Measurements from ENCODE around the gene FERMT1. TPM values are rescaled to one million over a fixed set of nuclear protein-coding genes. Genes with fewer than 3 reads are reported as not detected.
A peak's percentile ranks its signal among the peaks of the same experiment; 100 is the strongest.

FERMT1 gene
- total RNA-seq, 1 experiment from 2014 or later, result 0.95 TPM

DNA sequence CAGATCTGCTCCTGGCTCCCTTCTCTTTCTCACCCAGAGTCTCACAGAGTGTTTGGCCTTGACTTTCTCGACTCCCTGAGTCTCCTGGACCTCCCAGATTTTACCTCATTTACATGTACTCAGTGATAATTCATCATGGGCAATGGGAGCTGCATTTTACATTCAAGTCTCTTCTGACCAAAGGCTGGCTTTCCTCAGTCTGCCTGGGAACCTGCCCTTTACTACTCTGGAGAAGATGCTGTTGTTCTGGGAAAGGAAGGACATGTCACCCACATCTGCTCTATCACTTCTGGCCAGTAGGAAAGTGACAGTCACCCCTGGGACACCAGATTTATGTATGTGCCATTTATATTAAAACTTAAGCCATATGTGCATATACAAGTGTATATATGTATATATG is 76.4 kb downstream of the FERMT1 start:
- no TSS peak for BruUV-seq (replicated peaks)
- H3K4me1 ChIP-seq (ENCODE audit: control insufficient read depth, insufficient read depth, low read length), result 0 out of 2 replicates have a peak, but pooled peaks cover under 1% of the 10 kb centered on the region
- TF ChIP-seq TCF7L2 (IDR thresholded peaks at IDR 0.05; ENCODE audit: low read depth, low read length), result no peak
- H3K27me3 ChIP-seq (ENCODE audit: control insufficient read depth, insufficient read depth, low read length), result peaks cover 3% of the 10 kb centered on the region
- POLR2A ChIA-PET, result no interaction called here
- ATAC-seq (no peak), DNase-seq (ENCODE audit: low read depth, low spot score) (no peak)
- in situ Hi-C loops (cut with HindIII; ENCODE audit: low pct_unique_long_range_greater_than_20kb, low sequenced_read_pairs), result no loop called here
- no peak overlapping the region for H3K4me3 ChIP-seq (ENCODE audit: low read depth in 2 of 2, low read length in 2 of 2)
- no peaks in the 10 kb centered on the region for H3K36me3 ChIP-seq (ENCODE audit: control insufficient read depth, insufficient read depth, low read length)
- CTCF ChIA-PET, result no interaction called here
- no peaks in the 10 kb centered on the region for H3K9me3 ChIP-seq (ENCODE audit: control insufficient read depth, insufficient read depth, low read depth, low read length)
- intact Hi-C loops (cut with micrococcal nuclease; ENCODE audit: unreplicated experiment), result no loop called here
- no peak overlapping the region for H3K27ac ChIP-seq (ENCODE audit: low read length)

DNA sequence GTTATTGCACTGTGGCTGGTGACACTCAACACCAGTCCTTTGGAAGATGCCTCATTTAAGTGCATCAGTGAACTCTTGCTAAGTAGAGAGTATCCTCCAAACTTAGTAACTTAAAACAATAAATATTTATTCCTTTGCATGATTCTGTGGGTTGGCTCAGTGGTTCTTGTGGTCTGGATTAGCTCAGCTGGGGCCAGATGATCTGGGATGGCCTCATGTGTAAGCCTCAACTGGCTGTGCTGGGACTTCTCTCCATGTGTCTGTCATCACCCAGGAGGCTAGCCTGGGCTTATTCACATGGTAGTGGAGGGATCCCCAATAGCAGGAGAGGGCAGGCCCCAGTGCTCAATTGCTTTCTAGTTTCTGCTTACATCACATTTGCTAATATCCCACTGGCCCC is 77.3 kb downstream of the FERMT1 start:
- in situ Hi-C loops (cut with HindIII; ENCODE audit: low pct_unique_long_range_greater_than_20kb, low sequenced_read_pairs) (no loop called here), intact Hi-C loops (cut with micrococcal nuclease; ENCODE audit: unreplicated experiment) (no loop called here)
- Histone ChIP-seq H3K27ac (ENCODE audit: low read length) (no peak overlapping the region), H3K9me3 (ENCODE audit: control insufficient read depth, insufficient read depth, low read depth, low read length) (no peaks in the 10 kb centered on the region), H3K36me3 (ENCODE audit: control insufficient read depth, insufficient read depth, low read length) (peaks cover 2% of the 10 kb centered on the region), H3K4me3 (ENCODE audit: low read depth in 2 of 2, low read length in 2 of 2) (no peak overlapping the region), H3K27me3 (ENCODE audit: control insufficient read depth, insufficient read depth, low read length) (no peaks in the 10 kb centered on the region), H3K4me1 (ENCODE audit: control insufficient read depth, insufficient read depth, low read length) (no peaks in the 10 kb centered on the region)
- TF ChIP-seq, protein P1, sequence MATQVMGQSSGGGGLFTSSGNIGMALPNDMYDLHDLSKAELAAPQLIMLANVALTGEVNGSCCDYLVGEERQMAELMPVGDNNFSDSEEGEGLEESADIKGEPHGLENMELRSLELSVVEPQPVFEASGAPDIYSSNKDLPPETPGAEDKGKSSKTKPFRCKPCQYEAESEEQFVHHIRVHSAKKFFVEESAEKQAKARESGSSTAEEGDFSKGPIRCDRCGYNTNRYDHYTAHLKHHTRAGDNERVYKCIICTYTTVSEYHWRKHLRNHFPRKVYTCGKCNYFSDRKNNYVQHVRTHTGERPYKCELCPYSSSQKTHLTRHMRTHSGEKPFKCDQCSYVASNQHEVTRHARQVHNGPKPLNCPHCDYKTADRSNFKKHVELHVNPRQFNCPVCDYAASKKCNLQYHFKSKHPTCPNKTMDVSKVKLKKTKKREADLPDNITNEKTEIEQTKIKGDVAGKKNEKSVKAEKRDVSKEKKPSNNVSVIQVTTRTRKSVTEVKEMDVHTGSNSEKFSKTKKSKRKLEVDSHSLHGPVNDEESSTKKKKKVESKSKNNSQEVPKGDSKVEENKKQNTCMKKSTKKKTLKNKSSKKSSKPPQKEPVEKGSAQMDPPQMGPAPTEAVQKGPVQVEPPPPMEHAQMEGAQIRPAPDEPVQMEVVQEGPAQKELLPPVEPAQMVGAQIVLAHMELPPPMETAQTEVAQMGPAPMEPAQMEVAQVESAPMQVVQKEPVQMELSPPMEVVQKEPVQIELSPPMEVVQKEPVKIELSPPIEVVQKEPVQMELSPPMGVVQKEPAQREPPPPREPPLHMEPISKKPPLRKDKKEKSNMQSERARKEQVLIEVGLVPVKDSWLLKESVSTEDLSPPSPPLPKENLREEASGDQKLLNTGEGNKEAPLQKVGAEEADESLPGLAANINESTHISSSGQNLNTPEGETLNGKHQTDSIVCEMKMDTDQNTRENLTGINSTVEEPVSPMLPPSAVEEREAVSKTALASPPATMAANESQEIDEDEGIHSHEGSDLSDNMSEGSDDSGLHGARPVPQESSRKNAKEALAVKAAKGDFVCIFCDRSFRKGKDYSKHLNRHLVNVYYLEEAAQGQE (IDR thresholded peaks at IDR 0.05; ENCODE audit: insufficient read depth in 1 of 2, low read depth in 2 of 2, low read length in 1 of 2), result no peak
- no peak for TF ChIP-seq TCF7L2 (IDR thresholded peaks at IDR 0.05; ENCODE audit: low read depth, low read length)
- TF ChIP-seq SIN3A (IDR thresholded peaks at IDR 0.05; ENCODE audit: borderline replicate concordance, insufficient read depth, low read depth, low read length), result no peak
- no peak for TF ChIP-seq POLR2AphosphoS5 (IDR thresholded peaks at IDR 0.05; ENCODE audit: low read depth, low read length)
- TF ChIP-seq, protein P2, sequence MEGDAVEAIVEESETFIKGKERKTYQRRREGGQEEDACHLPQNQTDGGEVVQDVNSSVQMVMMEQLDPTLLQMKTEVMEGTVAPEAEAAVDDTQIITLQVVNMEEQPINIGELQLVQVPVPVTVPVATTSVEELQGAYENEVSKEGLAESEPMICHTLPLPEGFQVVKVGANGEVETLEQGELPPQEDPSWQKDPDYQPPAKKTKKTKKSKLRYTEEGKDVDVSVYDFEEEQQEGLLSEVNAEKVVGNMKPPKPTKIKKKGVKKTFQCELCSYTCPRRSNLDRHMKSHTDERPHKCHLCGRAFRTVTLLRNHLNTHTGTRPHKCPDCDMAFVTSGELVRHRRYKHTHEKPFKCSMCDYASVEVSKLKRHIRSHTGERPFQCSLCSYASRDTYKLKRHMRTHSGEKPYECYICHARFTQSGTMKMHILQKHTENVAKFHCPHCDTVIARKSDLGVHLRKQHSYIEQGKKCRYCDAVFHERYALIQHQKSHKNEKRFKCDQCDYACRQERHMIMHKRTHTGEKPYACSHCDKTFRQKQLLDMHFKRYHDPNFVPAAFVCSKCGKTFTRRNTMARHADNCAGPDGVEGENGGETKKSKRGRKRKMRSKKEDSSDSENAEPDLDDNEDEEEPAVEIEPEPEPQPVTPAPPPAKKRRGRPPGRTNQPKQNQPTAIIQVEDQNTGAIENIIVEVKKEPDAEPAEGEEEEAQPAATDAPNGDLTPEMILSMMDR (IDR thresholded peaks at IDR 0.05), result no peak
- ATAC-seq (no peak), DNase-seq (ENCODE audit: low read depth, low spot score) (no peak)
- no TSS peak for BruUV-seq (replicated peaks)
- POLR2A ChIA-PET, result no interaction called here
- CTCF ChIA-PET, result no interaction called here

DNA sequence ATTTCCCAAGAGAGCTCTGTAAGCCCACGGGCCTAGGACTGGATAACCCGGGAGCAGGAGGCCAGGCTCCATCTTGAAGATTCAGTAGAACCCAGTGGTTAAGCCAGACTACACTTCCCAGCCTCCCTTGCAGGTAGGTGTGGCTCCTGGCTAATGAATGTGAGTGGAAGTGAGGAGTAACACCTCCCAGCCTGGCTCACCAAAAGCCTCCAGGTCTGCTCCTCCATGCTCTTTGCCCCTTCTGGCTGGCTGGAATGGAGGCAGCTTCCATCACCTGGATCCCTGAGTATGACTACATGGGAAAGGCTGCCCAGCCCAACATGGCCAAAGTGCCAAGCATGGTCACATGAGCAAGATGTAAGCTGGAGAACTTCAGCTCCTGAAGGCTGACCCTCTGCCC is 78.7 kb downstream of the FERMT1 start:
- CTCF ChIA-PET, result no interaction called here
- intact Hi-C loops (cut with micrococcal nuclease; ENCODE audit: unreplicated experiment), result no loop called here

More for the DNA sequence above, 78.7 kb downstream of the FERMT1 start:
- H3K9me3 ChIP-seq (ENCODE audit: control insufficient read depth, insufficient read depth, low read depth, low read length), result no peaks in the 10 kb centered on the region
- H3K27me3 ChIP-seq (ENCODE audit: control insufficient read depth, insufficient read depth, low read length), result no peaks in the 10 kb centered on the region
- H3K27ac ChIP-seq (ENCODE audit: low read length), result no peak overlapping the region
- in situ Hi-C loops (cut with HindIII; ENCODE audit: low pct_unique_long_range_greater_than_20kb, low sequenced_read_pairs), result no loop called here
- peak; percentile 54; the same call in 1 of the 2 replicates for ATAC-seq
- BruUV-seq (replicated peaks), result no TSS peak
- peaks cover 3% of the 10 kb centered on the region for H3K36me3 ChIP-seq (ENCODE audit: control insufficient read depth, insufficient read depth, low read length)
- TF ChIP-seq POLR2AphosphoS5 (IDR thresholded peaks at IDR 0.05; ENCODE audit: low read depth, low read length) (no peak), TCF7L2 (IDR thresholded peaks at IDR 0.05; ENCODE audit: low read depth, low read length) (no peak), SIN3A (IDR thresholded peaks at IDR 0.05; ENCODE audit: borderline replicate concordance, insufficient read depth, low read depth, low read length) (no peak)
- TF ChIP-seq, protein P2 (IDR thresholded peaks at IDR 0.05), result no peak
- TF ChIP-seq, protein P1 (IDR thresholded peaks at IDR 0.05; ENCODE audit: insufficient read depth in 1 of 2, low read depth in 2 of 2, low read length in 1 of 2), result no peak
- no peaks in the 10 kb centered on the region for H3K4me1 ChIP-seq (ENCODE audit: control insufficient read depth, insufficient read depth, low read length)
- H3K4me3 ChIP-seq (ENCODE audit: low read depth in 2 of 2, low read length in 2 of 2), result no peak overlapping the region
- DNase-seq (ENCODE audit: low read depth, low spot score), result no peak
- POLR2A ChIA-PET, result no interaction called here
